ENCODE data around the gene ADGRD1. TPM values are rescaled to one million over a fixed set of nuclear protein-coding genes. Genes with fewer than 3 reads are reported as not detected.

The ADGRD1 gene
- total and polyA plus RNA-seq, 2 of the 8 experiments (the other 6 are each of a cell fraction or from before 2014, with no cell fraction given) = 0.36 to 0.48 TPM

DNA sequence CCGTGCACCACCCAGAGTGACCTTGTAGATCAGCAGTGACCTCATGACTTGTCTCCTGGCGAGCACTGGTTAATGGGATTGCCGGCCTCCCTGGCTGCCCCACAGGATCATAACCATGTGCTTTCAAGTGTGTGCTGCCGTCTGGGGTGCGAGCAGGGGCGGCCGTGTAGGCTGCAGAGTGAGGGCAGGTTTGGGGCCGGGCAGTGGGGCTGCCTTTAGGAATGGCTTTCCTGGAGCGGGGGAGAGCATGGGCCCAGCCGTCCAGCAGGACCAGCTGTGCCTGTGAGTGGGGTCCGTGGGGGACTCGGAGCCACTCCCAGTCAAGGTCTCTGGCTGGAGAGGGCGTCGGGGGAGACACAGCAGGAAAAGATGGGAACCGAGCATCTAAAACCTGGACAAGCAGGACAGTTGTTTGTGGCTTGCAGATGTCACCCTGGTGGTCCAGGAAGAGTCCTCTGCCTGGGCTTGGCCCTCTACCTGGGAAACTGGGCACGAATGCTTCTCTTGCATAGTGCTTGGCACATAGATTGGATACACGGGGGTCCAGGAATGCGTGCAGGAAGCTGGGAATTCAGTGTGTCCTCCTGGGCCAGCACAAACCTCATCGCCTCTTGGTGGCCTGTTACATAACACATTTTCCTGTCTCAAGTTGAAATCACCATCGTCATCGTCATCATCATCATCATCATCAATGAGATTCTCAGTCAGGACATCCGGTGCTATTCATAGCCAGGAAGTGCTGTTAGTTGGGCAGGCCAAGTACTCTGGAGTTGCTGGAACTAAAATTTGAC, 96.0 kb downstream of the ADGRD1 start:
- WGBS, 2 experiments (ENCODE audit: extremely low coverage in 1 of 2, insufficient coverage in 1 of 2, insufficient read length in 1 of 2, insufficient replicate concordance in 2 of 2, low coverage in 1 of 2, low lambda C conversion rate in 2 of 2, missing lambda C conversion rate in 1 of 2) = 90% methylated on average over 22 of the region's 22 CpGs; no CpG with 5 or more reads in 1 of the 2 experiments
- no peak for FAIRE-seq
- Histone ChIP-seq H3K23ac (ENCODE audit: insufficient read length) (no peak overlapping the region), H3K4me3 (ENCODE audit: extremely low read depth in 1 of 4, insufficient read depth in 2 of 4, low read depth in 3 of 4, low read length in 4 of 4) (no peak overlapping the region), H2BK15ac (ENCODE audit: low read length) (no peak overlapping the region), H3K23me2 (ENCODE audit: low read depth, low read length) (no peaks in the 10 kb centered on the region), H3K27ac (ENCODE audit: low read depth, low read length) (no peak overlapping the region), H3K4ac (replicated peaks; ENCODE audit: insufficient read length, low read depth, low read length) (no peak overlapping the region), H2BK120ac (replicated peaks; ENCODE audit: low read depth, low read length) (no peak overlapping the region), H3K27me3 (replicated peaks in 1 of 4; ENCODE audit: control insufficient read depth in 3 of 4, extremely low read depth in 1 of 4, insufficient read depth in 3 of 4, low read length in 3 of 4) (no peaks in the 10 kb centered on the region), H3K14ac (ENCODE audit: insufficient read length) (no peak overlapping the region), H2BK12ac (ENCODE audit: low read depth, low read length) (no peak overlapping the region), H2AFZ (ENCODE audit: low read length) (no peak overlapping the region), H3K9me3 (ENCODE audit: insufficient read depth in 2 of 2, low read depth in 1 of 2, low read length in 1 of 2) (no peaks in the 10 kb centered on the region), H4K20me1 (replicated peaks in 1 of 2; ENCODE audit: control insufficient read depth in 1 of 2, insufficient read depth in 2 of 2, low read length in 2 of 2) (no peaks in the 10 kb centered on the region), H4K91ac (replicated peaks; ENCODE audit: insufficient read length, low read length) (no peak overlapping the region), H3K36me3 (ENCODE audit: control insufficient read depth in 2 of 4, insufficient read depth in 4 of 4, low read length in 3 of 4) (no peaks in the 10 kb centered on the region), H3K4me1 (replicated peaks in 1 of 4; ENCODE audit: control insufficient read depth in 3 of 4, insufficient read depth in 4 of 4, low read length in 3 of 4) (no peaks in the 10 kb centered on the region), H3K18ac (ENCODE audit: extremely low read depth, low read length) (no peak overlapping the region), H3K56ac (replicated peaks; ENCODE audit: insufficient read length, low read depth, low read length) (no peak overlapping the region), H3K9ac (replicated peaks in 1 of 4; ENCODE audit: extremely low read depth in 1 of 4, low read depth in 3 of 4, low read length in 3 of 4) (no peak overlapping the region), H2BK20ac (ENCODE audit: low read length) (no peak overlapping the region), H2AK5ac (ENCODE audit: low read depth, low read length) (no peak overlapping the region), H4K8ac (ENCODE audit: extremely low read depth, insufficient read depth, low read length) (no peak overlapping the region), H3K79me2 (ENCODE audit: control insufficient read depth in 1 of 2, insufficient read depth in 2 of 2, low read length in 2 of 2) (no peaks in the 10 kb centered on the region), H2BK5ac (ENCODE audit: low read depth, low read length) (no peak overlapping the region), H3K4me2 (ENCODE audit: insufficient read depth in 1 of 2, low read depth in 2 of 2, low read length in 2 of 2) (no peak overlapping the region), H3K79me1 (ENCODE audit: low read depth, low read length) (no peaks in the 10 kb centered on the region), H4K5ac (ENCODE audit: insufficient read length, low read depth, low read length) (no peak overlapping the region)
- POLR2A ChIA-PET (ENCODE audit: partially characterized antibody) = no interaction called here
- CTCF ChIA-PET (ENCODE audit: partially characterized antibody) = no interaction called here
- DNase-seq (ENCODE audit: low read depth in 1 of 2, low spot score in 2 of 2) = no peak
- no peak for TF ChIP-seq RXRA (IDR thresholded peaks at IDR 0.05; ENCODE audit: insufficient read depth, low read depth, low read length)

Measured in H1 (cell line).